ENCODE measurements around the gene SERPINA5.

SERPINA5 gene

DNA sequence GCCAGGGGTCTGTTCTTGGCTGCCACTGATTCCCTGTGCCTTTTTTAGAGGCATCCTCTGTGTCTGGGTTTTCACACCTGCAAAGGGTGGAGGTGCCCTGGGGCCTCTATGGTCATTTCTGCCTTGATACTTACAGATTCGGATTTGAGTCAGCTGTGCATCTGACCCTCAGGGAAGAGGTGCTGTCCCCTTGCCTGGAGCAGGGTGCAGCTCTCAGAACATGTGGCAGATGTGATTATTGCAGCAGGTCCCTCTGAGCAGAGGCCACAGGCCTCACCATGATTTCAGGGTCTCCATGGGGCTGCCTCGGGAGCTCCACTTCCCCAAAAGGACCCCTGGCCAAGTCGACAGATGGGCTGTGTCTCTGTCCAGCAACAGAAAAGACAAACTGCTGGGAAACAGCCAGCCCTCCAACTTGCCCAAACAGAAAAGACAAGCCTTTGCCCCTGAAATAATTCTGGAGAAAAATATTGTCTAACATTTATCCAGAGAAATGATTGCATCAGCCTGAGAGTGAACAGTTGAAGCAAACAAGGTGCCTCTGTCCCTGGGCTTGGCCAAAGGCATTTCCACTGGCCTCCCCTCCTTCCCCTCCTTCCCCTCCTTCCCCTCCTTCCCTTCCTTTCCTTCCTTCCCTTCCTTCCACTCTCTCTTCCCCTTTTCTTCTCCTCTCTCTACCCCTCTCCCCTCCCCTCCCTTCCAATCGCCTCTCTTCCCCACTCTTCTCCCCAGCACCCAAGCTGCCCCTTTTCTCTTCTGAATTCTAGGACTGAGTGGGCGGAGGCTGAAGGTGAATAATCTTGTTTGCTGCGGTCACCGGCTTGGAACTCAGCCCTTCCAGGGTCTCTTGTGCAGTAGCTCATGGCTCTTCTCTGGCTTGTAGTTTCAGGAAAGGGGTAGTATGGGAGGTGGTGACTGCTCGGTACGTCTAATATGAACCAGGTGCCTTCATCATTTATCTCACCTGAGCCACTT, 31.6 kb downstream of the SERPINA5 start:
- TF ChIP-seq, protein P1, sequence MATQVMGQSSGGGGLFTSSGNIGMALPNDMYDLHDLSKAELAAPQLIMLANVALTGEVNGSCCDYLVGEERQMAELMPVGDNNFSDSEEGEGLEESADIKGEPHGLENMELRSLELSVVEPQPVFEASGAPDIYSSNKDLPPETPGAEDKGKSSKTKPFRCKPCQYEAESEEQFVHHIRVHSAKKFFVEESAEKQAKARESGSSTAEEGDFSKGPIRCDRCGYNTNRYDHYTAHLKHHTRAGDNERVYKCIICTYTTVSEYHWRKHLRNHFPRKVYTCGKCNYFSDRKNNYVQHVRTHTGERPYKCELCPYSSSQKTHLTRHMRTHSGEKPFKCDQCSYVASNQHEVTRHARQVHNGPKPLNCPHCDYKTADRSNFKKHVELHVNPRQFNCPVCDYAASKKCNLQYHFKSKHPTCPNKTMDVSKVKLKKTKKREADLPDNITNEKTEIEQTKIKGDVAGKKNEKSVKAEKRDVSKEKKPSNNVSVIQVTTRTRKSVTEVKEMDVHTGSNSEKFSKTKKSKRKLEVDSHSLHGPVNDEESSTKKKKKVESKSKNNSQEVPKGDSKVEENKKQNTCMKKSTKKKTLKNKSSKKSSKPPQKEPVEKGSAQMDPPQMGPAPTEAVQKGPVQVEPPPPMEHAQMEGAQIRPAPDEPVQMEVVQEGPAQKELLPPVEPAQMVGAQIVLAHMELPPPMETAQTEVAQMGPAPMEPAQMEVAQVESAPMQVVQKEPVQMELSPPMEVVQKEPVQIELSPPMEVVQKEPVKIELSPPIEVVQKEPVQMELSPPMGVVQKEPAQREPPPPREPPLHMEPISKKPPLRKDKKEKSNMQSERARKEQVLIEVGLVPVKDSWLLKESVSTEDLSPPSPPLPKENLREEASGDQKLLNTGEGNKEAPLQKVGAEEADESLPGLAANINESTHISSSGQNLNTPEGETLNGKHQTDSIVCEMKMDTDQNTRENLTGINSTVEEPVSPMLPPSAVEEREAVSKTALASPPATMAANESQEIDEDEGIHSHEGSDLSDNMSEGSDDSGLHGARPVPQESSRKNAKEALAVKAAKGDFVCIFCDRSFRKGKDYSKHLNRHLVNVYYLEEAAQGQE (IDR thresholded peaks at IDR 0.05; ENCODE audit: low read depth), result no peak
- TF ChIP-seq TAF1 (IDR thresholded peaks at IDR 0.05; ENCODE audit: low read depth), result no peak
- no peak for TF ChIP-seq CEBPB (IDR thresholded peaks at IDR 0.05)
- TF ChIP-seq TCF12 (IDR thresholded peaks at IDR 0.05; ENCODE audit: low read depth), result no peak

DNA sequence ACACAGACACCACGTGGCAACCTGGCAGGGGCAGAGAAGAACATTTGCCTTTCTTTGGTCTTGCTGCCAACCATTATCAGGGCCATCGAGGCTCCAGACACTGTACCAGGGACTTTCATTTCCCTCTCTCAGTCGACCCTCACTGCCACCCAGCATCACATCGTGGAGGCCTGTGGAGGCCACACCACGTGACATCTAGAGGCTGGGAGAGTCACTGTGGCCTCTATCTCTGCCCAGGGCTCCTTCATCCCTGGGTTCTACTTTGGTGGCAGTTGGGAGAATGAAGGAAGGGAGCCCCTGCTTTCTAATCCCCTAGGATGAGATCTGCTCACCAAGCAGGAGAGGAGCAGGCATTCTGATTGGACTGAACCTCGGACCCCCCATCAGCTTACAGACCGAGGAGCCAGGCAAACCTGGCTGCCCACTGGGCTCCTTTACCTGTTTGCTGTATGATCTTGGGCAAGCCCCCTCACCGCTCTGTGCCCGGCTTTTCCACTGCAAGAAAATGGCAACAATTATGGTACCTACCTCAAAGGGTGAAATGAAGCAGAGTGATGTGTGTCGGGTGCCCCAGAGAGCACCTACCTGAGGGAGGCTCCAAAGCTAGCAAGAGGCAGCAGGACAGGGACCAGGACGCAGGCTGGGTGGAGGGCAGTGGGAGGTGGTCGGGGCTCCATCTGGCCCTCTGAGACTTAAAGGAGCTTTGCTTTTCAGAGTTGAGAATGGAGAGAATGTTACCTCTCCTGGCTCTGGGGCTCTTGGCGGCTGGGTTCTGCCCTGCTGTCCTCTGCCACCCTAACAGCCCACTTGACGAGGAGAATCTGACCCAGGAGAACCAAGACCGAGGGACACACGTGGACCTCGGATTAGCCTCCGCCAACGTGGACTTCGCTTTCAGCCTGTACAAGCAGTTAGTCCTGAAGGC, 32.8 kb downstream of the SERPINA5 start:
- TF ChIP-seq, protein P1 (IDR thresholded peaks at IDR 0.05; ENCODE audit: low read depth), result no peak
- TF ChIP-seq YY1 (IDR thresholded peaks at IDR 0.05; ENCODE audit: low read depth), result no peak
- no peak for TF ChIP-seq TCF12 (IDR thresholded peaks at IDR 0.05; ENCODE audit: low read depth)
- no peak for TF ChIP-seq EGR1 (IDR thresholded peaks at IDR 0.05)
- no peak for TF ChIP-seq CEBPB (IDR thresholded peaks at IDR 0.05)

DNA sequence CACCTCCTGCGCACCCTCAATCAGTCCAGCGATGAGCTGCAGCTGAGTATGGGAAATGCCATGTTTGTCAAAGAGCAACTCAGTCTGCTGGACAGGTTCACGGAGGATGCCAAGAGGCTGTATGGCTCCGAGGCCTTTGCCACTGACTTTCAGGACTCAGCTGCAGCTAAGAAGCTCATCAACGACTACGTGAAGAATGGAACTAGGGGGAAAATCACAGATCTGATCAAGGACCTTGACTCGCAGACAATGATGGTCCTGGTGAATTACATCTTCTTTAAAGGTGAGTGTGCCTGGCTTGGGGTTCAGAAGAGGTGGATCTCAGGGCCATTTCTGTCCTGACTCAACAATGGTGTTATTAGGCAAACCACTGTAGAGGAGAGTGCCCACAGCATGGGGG, 33.6 kb downstream of the SERPINA5 start:
- TF ChIP-seq RAD21 (IDR thresholded peaks at IDR 0.05; ENCODE audit: low read depth), result no peak
- no peak for TF ChIP-seq TAF1 (IDR thresholded peaks at IDR 0.05; ENCODE audit: low read depth)
- no peak for TF ChIP-seq CEBPB (IDR thresholded peaks at IDR 0.05)
- TF ChIP-seq, protein P1 (IDR thresholded peaks at IDR 0.05; ENCODE audit: low read depth), result no peak
- no peak for TF ChIP-seq NFIC (IDR thresholded peaks at IDR 0.05)
- no peak for TF ChIP-seq TEAD4 (IDR thresholded peaks at IDR 0.05)
- TF ChIP-seq YY1 (IDR thresholded peaks at IDR 0.05; ENCODE audit: low read depth), result no peak
- no peak for TF ChIP-seq EGR1 (IDR thresholded peaks at IDR 0.05)
- TF ChIP-seq, protein P2, sequence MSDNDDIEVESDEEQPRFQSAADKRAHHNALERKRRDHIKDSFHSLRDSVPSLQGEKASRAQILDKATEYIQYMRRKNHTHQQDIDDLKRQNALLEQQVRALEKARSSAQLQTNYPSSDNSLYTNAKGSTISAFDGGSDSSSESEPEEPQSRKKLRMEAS (IDR thresholded peaks at IDR 0.05), result no peak
- no peak for TF ChIP-seq EP300 (IDR thresholded peaks at IDR 0.05; ENCODE audit: borderline replicate concordance)
- no peak for TF ChIP-seq FOXM1 (IDR thresholded peaks at IDR 0.05; ENCODE audit: borderline replicate concordance, low read depth)
- TF ChIP-seq ZBTB7A (IDR thresholded peaks at IDR 0.05; ENCODE audit: low read depth), result no peak
- no peak for TF ChIP-seq TCF12 (IDR thresholded peaks at IDR 0.05; ENCODE audit: low read depth)
- TF ChIP-seq, protein P3, sequence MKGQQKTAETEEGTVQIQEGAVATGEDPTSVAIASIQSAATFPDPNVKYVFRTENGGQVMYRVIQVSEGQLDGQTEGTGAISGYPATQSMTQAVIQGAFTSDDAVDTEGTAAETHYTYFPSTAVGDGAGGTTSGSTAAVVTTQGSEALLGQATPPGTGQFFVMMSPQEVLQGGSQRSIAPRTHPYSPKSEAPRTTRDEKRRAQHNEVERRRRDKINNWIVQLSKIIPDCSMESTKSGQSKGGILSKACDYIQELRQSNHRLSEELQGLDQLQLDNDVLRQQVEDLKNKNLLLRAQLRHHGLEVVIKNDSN (IDR thresholded peaks at IDR 0.05), result no peak
- no peak for TF ChIP-seq CREB1 (IDR thresholded peaks at IDR 0.05; ENCODE audit: low read depth)

DNA sequence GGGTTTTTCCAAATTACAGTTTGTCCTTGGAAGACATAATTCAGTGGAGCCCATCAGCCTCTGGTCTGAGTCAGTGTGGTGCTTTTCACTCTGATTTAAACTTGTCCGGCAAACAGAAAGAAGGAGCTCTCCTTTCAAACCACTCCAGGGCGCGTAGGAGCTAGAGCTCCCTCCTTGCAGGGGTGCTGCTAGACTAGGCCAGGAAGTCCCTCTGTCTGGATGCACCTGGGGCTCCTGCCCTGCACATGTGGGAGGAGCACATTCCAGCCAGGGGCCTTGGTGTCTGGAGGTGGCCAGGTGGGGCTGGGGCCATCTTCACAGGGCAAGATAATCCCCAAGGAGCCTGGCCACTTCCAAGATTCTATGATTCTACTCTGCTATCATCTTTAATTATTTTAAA, 34.0 kb downstream of the SERPINA5 start:
- TF ChIP-seq TCF12 (IDR thresholded peaks at IDR 0.05; ENCODE audit: low read depth) (no peak), FOXM1 (IDR thresholded peaks at IDR 0.05; ENCODE audit: borderline replicate concordance, low read depth) (no peak)

All from Ishikawa (cell line).